Measurements from ENCODE around the gene SDR42E2.

DNA sequence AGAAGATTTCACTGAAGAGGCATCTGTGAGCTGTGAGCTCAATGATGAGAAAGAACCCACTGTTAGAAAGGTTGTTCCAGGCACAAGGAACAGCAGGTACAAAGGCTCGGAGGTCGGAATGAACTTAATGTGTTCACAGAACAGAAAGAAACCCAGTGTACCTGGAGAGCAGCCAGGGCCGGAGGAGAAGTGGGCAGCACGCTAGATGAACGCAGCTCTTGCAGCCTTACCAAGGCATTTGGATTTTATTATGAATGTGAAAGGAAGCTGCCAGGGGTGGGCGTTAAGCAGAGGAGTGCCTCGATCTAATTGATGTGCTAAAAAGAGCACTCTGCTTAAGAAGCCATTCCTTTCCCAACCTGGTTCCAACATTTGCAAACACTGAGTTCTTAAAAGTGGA lies 62.8 kb downstream of the SDR42E2 start:
- TF ChIP-seq POLR2A (IDR thresholded peaks at IDR 0.05; ENCODE audit: low read depth, low read length) (no peak), FOS (IDR thresholded peaks at IDR 0.05; ENCODE audit: borderline replicate concordance, insufficient read depth, low read length) (no peak), EZH2 (IDR thresholded peaks at IDR 0.05; ENCODE audit: borderline replicate concordance, low read depth, low read length, severe bottlenecking) (no peak), POLR2AphosphoS5 (IDR thresholded peaks at IDR 0.05; ENCODE audit: insufficient read depth, low read depth, low read length) (no peak)
- TF ChIP-seq, protein P1, sequence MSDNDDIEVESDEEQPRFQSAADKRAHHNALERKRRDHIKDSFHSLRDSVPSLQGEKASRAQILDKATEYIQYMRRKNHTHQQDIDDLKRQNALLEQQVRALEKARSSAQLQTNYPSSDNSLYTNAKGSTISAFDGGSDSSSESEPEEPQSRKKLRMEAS (IDR thresholded peaks at IDR 0.05; ENCODE audit: insufficient read depth, insufficient read length): no peak
- TF ChIP-seq, protein P2, sequence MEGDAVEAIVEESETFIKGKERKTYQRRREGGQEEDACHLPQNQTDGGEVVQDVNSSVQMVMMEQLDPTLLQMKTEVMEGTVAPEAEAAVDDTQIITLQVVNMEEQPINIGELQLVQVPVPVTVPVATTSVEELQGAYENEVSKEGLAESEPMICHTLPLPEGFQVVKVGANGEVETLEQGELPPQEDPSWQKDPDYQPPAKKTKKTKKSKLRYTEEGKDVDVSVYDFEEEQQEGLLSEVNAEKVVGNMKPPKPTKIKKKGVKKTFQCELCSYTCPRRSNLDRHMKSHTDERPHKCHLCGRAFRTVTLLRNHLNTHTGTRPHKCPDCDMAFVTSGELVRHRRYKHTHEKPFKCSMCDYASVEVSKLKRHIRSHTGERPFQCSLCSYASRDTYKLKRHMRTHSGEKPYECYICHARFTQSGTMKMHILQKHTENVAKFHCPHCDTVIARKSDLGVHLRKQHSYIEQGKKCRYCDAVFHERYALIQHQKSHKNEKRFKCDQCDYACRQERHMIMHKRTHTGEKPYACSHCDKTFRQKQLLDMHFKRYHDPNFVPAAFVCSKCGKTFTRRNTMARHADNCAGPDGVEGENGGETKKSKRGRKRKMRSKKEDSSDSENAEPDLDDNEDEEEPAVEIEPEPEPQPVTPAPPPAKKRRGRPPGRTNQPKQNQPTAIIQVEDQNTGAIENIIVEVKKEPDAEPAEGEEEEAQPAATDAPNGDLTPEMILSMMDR (IDR thresholded peaks at IDR 0.05; ENCODE audit: extremely low read depth in 1 of 2, insufficient read depth in 1 of 2, low read depth in 1 of 2, low read length in 2 of 2): no peak
